ENCODE measurements around the gene HDDC3.

Gene HDDC3

GRCh38 chr15:90953947-90954711 is 21.8 kb upstream of the HDDC3 start:
- DNase-seq (ENCODE audit: low spot score) = no peak

- DNase-seq (ENCODE audit: low spot score) = no peak
These were observed 20.7 kb upstream of the HDDC3 start for GRCh38 chr15:90952901-90953677.

GRCh38 chr15:90950676-90951075 is 18.3 kb upstream of the HDDC3 start:
- DNase-seq (ENCODE audit: low spot score) = no peak

GRCh38 chr15:90949979-90950675 is 17.8 kb upstream of the HDDC3 start:
- no peak for DNase-seq (ENCODE audit: low spot score)

GRCh38 chr15:90948506-90948905 is 16.2 kb upstream of the HDDC3 start:
- no peak for DNase-seq (ENCODE audit: low spot score)

GRCh38 chr15:90947577-90948357 is 15.4 kb upstream of the HDDC3 start:
- no peak for DNase-seq (ENCODE audit: low spot score)

- DNase-seq (ENCODE audit: low spot score) = no peak
These were observed 14.7 kb upstream of the HDDC3 start for GRCh38 chr15:90946941-90947576.

GRCh38 chr15:90946538-90946937 is 14.2 kb upstream of the HDDC3 start:
- no peak for DNase-seq (ENCODE audit: low spot score)

- no peak for DNase-seq (ENCODE audit: low spot score)
These were observed 12.7 kb upstream of the HDDC3 start for GRCh38 chr15:90945091-90945490.

- DNase-seq (ENCODE audit: low spot score) = no peak
These were observed 10.2 kb upstream of the HDDC3 start for GRCh38 chr15:90942354-90943120.

GRCh38 chr15:90941038-90941437 is 8.7 kb upstream of the HDDC3 start:
- no peak for DNase-seq (ENCODE audit: low spot score)

- no peak for DNase-seq (ENCODE audit: low spot score)
These were observed 7.4 kb upstream of the HDDC3 start for GRCh38 chr15:90939756-90940155.

GRCh38 chr15:90938261-90938660 is 5.9 kb upstream of the HDDC3 start:
- no peak for DNase-seq (ENCODE audit: low spot score)

GRCh38 chr15:90936823-90937222 is 4.5 kb upstream of the HDDC3 start:
- no peak for DNase-seq (ENCODE audit: low spot score)

GRCh38 chr15:90934949-90935751 is 2.8 kb upstream of the HDDC3 start, which contains the start of gene UNC45A:
Gene UNC45A, plus strand, starts transcription at chr15:90935285. Its CDS starts 40 bp downstream, at chr15:90935325.
- DNase-seq (ENCODE audit: low spot score) = peak; percentile 98

- DNase-seq (ENCODE audit: low spot score) = peak; percentile 99
These were observed 2.1 kb upstream of the HDDC3 start for GRCh38 chr15:90934256-90934948.

GRCh38 chr15:90933301-90933700 is 952 bp upstream of the HDDC3 start:
- no peak for DNase-seq (ENCODE audit: low spot score)

- no peak for DNase-seq (ENCODE audit: low spot score)
These were observed 277 bp upstream of the HDDC3 start for GRCh38 chr15:90932660-90932991.

GRCh38 chr15:90931575-90931827 is 848 bp downstream of the HDDC3 start:
- DNase-seq (ENCODE audit: low spot score) = no peak

Measured in HuH-7.5 (cell line).